Neural progenitor cell (in vitro differentiated cells): ENCODE data around the gene HOXB4. TPM values are rescaled to one million over a fixed set of nuclear protein-coding genes. Genes with fewer than 3 reads are reported as not detected.

Source experiments
- DNase-seq: peaks from one replicate; pipeline ENCODE4 v3.0.0-alpha.2; 2016; ENCODE audit warnings: low spot score
- H2AFZ ChIP-seq: fragments of 200-600 bp; sonication (generic); replicated peaks from 2 replicates; pipeline ENCODE4 v1.6.1; 2016; ENCODE audit warnings: antibody characterized with exemption
- H3F3A ChIP-seq: fragments of 200-600 bp; sonication (generic); 2 replicates; pipeline ENCODE4 v1.6.1; 2016; ENCODE audit warnings: antibody characterized with exemption, low read depth
- H3K27ac ChIP-seq: fragments of 200-600 bp; sonication (generic); 2 replicates; pipeline ENCODE4 v1.5.1; 2016; ENCODE audit warnings: mild to moderate bottlenecking
- H3K27me3 ChIP-seq: fragments of 200-600 bp; sonication (generic); 2 replicates; pipeline ENCODE4 v1.6.1; 2016; ENCODE audit warnings: mild to moderate bottlenecking, moderate library complexity
- H3K36me3 ChIP-seq: fragments of 200-600 bp; sonication (generic); 2 replicates; pipeline ENCODE4 v1.5.1; 2016
- H3K4me1 ChIP-seq: fragments of 200-600 bp; sonication (generic); 2 replicates; pipeline ENCODE4 v1.6.1; 2016; ENCODE audit warnings: mixed run types
- H3K4me2 ChIP-seq: fragments of 200-600 bp; sonication (generic); 2 replicates; pipeline ENCODE4 v1.6.1; 2016
- H3K4me3 ChIP-seq: fragments of 200-600 bp; sonication (generic); 2 replicates; pipeline ENCODE4 v1.5.1; 2016
- H3K79me2 ChIP-seq: fragments of 200-600 bp; sonication (generic); 2 replicates; pipeline ENCODE4 v1.6.1; 2016; ENCODE audit warnings: low read depth
- H3K9ac ChIP-seq: fragments of 200-600 bp; sonication (generic); 2 replicates; pipeline ENCODE4 v1.6.1; 2016
- H3K9me3 ChIP-seq: fragments of 200-600 bp; sonication (generic); 2 replicates; pipeline ENCODE4 v1.5.1; 2016; ENCODE audit warnings: low read depth
- H4K20me1 ChIP-seq: fragments of 200-600 bp; sonication (generic); 2 replicates; pipeline ENCODE4 v1.6.1; 2016; ENCODE audit warnings: low read depth
- H3K27ac Mint-ChIP-seq: 3 replicates; pipeline ENCODE4 v1.8.0; 2021; ENCODE audit warnings: mixed read lengths
- H3K27me3 Mint-ChIP-seq: 2 replicates; pipeline ENCODE4 v1.8.0; 2022; ENCODE audit warnings: low read depth, mild to moderate bottlenecking, inconsistent platforms, moderate library complexity, mixed read lengths; ENCODE audit not compliant: insufficient read depth
- H3K36me3 Mint-ChIP-seq: 3 replicates; pipeline ENCODE4 v1.8.0; 2021; ENCODE audit warnings: mixed read lengths
- H3K4me1 Mint-ChIP-seq: 3 replicates; pipeline ENCODE4 v1.8.0; 2021; ENCODE audit warnings: mixed read lengths
- H3K4me3 Mint-ChIP-seq: 3 replicates; pipeline ENCODE4 v1.8.0; 2021; ENCODE audit warnings: mild to moderate bottlenecking, moderate library complexity, mixed read lengths
- H3K9me3 Mint-ChIP-seq: 3 replicates; pipeline ENCODE4 v1.8.0; 2020; ENCODE audit warnings: mixed read lengths
- EZH2 ChIP-seq: fragments of 200-600 bp; sonication (generic); IDR thresholded peaks from 2 replicates; pipeline ENCODE4 v1.6.1; 2017; ENCODE audit warnings: antibody characterized with exemption, mild to moderate bottlenecking, moderate library complexity
- EZH2phosphoT487 ChIP-seq: fragments of 200-600 bp; sonication (generic); IDR thresholded peaks from 2 replicates; pipeline ENCODE4 v1.6.1; 2017; ENCODE audit warnings: antibody characterized with exemption
- total RNA-seq: library from RNA; depleted of rRNA; stranded (reverse); fragments of >200 nt; gene quantifications from 2 replicates; pipeline ENCODE4 v1.2.3, GENCODE V29; 2015; ENCODE audit warnings: low replicate concordance
- TF ChIP-seq, protein P1 (sequence below): fragments of 200-600 bp; sonication (generic); IDR thresholded peaks from 2 replicates; pipeline ENCODE4 v1.5.1; 2017; ENCODE audit warnings: antibody characterized with exemption, mild to moderate bottlenecking

Gene HOXB4
- total RNA-seq, 1 donor from 2014 or later: not detected

DNA sequence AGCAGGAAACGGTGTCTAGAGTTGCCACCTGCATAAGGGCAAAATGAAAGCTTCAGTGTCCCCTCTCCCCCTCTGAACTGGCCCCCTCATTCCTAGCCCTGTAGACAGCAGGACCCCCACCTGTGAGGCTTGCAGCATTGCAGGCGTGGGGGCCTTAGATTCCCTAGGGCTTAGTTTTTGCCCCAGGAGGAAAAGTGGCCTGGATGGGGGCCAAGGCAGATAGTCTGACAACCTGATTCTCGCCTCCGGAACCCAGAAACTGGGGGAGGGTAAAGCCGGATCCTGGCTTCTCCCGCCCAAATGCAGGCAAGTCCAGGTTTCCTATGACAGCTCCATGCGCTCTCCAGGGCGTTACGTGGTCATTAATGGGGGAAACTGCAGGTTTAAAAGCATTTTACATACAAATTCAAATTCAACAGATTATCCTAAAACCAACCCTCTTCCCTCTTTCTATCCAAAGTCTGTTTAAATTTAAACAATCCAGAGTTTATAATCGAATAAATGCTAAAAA, 27.3 kb upstream of the HOXB4 start:
- Mint-ChIP-seq H3K4me3 (no peak overlapping the region), H3K27me3 (peaks cover 93% of the 10 kb centered on the region), H3K36me3 (no peaks in the 10 kb centered on the region), H3K9me3 (peaks cover 13% of the 10 kb centered on the region), H3K27ac (no peak overlapping the region), H3K4me1 (no peaks in the 10 kb centered on the region)
- no peak overlapping the region for H2AFZ ChIP-seq
- peaks cover 100% of the 10 kb centered on the region for H3K27me3 ChIP-seq
- H3K27ac ChIP-seq: no peak overlapping the region
- H3K4me1 ChIP-seq: no peaks in the 10 kb centered on the region
- H4K20me1 ChIP-seq: peaks cover 94% of the 10 kb centered on the region
- no peak overlapping the region for H3K4me2 ChIP-seq
- H3K36me3 ChIP-seq: no peaks in the 10 kb centered on the region
- TF ChIP-seq, protein P1, sequence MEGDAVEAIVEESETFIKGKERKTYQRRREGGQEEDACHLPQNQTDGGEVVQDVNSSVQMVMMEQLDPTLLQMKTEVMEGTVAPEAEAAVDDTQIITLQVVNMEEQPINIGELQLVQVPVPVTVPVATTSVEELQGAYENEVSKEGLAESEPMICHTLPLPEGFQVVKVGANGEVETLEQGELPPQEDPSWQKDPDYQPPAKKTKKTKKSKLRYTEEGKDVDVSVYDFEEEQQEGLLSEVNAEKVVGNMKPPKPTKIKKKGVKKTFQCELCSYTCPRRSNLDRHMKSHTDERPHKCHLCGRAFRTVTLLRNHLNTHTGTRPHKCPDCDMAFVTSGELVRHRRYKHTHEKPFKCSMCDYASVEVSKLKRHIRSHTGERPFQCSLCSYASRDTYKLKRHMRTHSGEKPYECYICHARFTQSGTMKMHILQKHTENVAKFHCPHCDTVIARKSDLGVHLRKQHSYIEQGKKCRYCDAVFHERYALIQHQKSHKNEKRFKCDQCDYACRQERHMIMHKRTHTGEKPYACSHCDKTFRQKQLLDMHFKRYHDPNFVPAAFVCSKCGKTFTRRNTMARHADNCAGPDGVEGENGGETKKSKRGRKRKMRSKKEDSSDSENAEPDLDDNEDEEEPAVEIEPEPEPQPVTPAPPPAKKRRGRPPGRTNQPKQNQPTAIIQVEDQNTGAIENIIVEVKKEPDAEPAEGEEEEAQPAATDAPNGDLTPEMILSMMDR: no peak
- no peak for TF ChIP-seq EZH2phosphoT487
- no peak for TF ChIP-seq EZH2
- H3K9ac ChIP-seq: no peak overlapping the region
- DNase-seq: no peak
- no peak overlapping the region for H3K4me3 ChIP-seq
- H3K9me3 ChIP-seq: no peaks in the 10 kb centered on the region
- no peaks in the 10 kb centered on the region for H3K79me2 ChIP-seq
- no peaks in the 10 kb centered on the region for H3F3A ChIP-seq

DNA sequence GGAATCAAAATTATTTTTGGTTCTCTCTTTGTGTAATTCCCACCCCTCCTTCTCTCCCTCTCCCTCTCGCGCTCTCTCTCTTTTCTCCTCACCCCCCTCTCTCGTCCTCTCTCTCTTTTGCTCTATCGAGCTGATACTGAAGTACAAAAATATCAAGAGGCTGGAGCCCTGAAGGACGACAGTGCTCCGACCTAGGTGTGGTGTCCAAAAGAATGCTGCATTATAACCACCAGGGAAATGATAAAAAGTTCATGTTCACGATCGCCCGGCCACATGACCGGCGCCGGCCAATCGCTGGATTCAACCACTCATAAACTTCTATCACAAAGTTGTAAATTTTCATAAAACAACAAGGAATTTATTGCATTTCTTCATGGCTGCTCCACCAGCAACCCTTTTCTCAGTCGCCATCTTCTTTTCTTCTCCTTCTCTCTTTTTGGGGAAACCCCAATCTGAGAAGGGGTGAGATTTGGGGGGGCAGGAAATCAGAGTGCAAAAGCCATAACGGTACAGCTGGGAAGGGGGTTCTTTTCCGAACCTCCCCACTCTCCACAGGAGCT, 26.7 kb upstream of the HOXB4 start, which contains the start of gene HOXB6:
TSS of gene HOXB6 (minus strand) at position 217 of the 560 bp plus-strand sequence. CDS start 6,836 bp downstream, outside the sequence.
- Histone ChIP-seq H3K79me2 (no peaks in the 10 kb centered on the region), H3K27me3 (peaks cover 100% of the 10 kb centered on the region), H3K4me2 (no peak within 1 kb of the TSS), H3K4me3 (no peak within 1 kb of the TSS), H3F3A (no peaks in the 10 kb centered on the region), H2AFZ (no peak within 1 kb of the TSS), H3K9ac (no peak within 1 kb of the TSS), H3K4me1 (no peaks in the 10 kb centered on the region), H3K36me3 (no peaks in the 10 kb centered on the region), H3K27ac (no peak within 1 kb of the TSS), H4K20me1 (peaks cover 91% of the 10 kb centered on the region), H3K9me3 (no peaks in the 10 kb centered on the region)
- peaks cover 13% of the 10 kb centered on the region for H3K9me3 Mint-ChIP-seq
- H3K4me1 Mint-ChIP-seq: no peaks in the 10 kb centered on the region
- peaks cover 96% of the 10 kb centered on the region for H3K27me3 Mint-ChIP-seq
- H3K4me3 Mint-ChIP-seq: no peak within 1 kb of the TSS
- H3K27ac Mint-ChIP-seq: no peak within 1 kb of the TSS
- DNase-seq: no peak
- no peaks in the 10 kb centered on the region for H3K36me3 Mint-ChIP-seq
- TF ChIP-seq EZH2phosphoT487 (no peak), EZH2 (no peak)
- TF ChIP-seq, protein P1: no peak

DNA sequence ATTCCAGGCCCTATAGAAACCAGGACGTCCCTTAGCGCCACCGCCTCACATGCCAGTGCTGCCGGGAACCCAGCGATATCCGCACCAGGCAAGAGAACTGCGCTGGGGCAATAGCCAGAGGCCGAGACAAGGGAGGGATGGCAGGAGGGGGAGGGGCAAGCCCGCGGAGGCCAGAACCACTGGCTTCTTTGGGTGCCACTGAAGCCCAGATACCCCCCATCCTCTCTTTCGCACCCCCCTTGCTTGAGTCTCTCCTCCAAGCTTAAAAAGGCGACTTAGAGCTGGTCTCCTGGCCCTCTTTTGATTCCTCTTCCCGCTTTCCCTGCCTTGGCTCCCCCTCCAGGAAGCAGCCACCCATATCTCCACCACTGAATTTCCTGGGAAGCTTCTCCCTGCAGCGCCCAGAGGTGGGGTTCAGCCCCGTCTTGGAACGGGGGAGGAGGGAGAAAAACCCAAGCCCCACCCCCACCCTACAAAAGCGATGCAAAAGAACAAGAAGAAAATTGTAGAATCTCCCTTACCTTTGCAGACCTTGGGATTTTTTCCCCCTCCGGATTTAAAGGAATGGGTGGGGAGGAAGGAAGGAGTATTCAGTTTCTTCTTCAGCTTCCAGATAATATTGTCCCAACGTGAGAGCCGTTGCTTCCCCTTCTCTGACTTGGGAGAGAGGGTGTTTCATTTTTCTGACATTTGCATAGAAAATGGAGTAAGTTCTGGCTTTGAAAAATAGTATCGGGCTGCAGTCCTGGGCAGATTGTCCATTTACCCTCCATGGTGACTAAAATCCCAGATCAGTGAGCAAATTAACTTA, 26.0 kb upstream of the HOXB4 start:
- Mint-ChIP-seq H3K4me3 (no peak overlapping the region), H3K27ac (no peak overlapping the region), H3K4me1 (no peaks in the 10 kb centered on the region), H3K36me3 (no peaks in the 10 kb centered on the region), H3K9me3 (peaks cover 16% of the 10 kb centered on the region), H3K27me3 (peaks cover 96% of the 10 kb centered on the region)
- Histone ChIP-seq H2AFZ (no peak overlapping the region), H4K20me1 (peaks cover 91% of the 10 kb centered on the region), H3K4me2 (no peak overlapping the region), H3K79me2 (no peaks in the 10 kb centered on the region), H3K9me3 (no peaks in the 10 kb centered on the region), H3K27me3 (peaks cover 100% of the 10 kb centered on the region), H3K4me1 (no peaks in the 10 kb centered on the region), H3K27ac (no peak overlapping the region), H3K9ac (no peak overlapping the region), H3K36me3 (no peaks in the 10 kb centered on the region), H3F3A (no peaks in the 10 kb centered on the region), H3K4me3 (no peak overlapping the region)
- DNase-seq: no peak
- TF ChIP-seq, protein P1: no peak
- TF ChIP-seq EZH2 (peak; percentile 47), EZH2phosphoT487 (peak; percentile 71)
